HEK293 (cell line): ENCODE measurements around the gene PLXNA2.

Experiments
- BCL11A ChIP-seq: fragments of 450-650 bp; formaldehyde crosslinking; IDR thresholded peaks from 2 replicates; pipeline ENCODE4 v1.5.1; 2016; ENCODE audit warnings: low read depth, missing biosample characterization, missing genetic modification characterization
- FEZF1 ChIP-seq: fragments of 450-650 bp; formaldehyde crosslinking; IDR thresholded peaks from 2 replicates; pipeline ENCODE4 v1.5.1; 2016; ENCODE audit warnings: missing biosample characterization, missing genetic modification characterization
- HOXA7 ChIP-seq: sonication (generic); formaldehyde crosslinking; IDR thresholded peaks from 2 replicates; pipeline ENCODE4 v1.8.1; 2022; ENCODE audit warnings: missing genetic modification reagents, borderline replicate concordance
- KLF16 ChIP-seq: fragments of 450-650 bp; formaldehyde crosslinking; IDR thresholded peaks from 2 replicates; pipeline ENCODE4 v1.5.1; 2017; ENCODE audit warnings: missing biosample characterization, missing genetic modification characterization
- SP3 ChIP-seq: fragments of 450-650 bp; formaldehyde crosslinking; IDR thresholded peaks from 2 replicates; pipeline ENCODE4 v1.5.1; 2016; ENCODE audit warnings: missing biosample characterization, missing genetic modification characterization
- WT1 ChIP-seq: fragments of 450-650 bp; formaldehyde crosslinking; IDR thresholded peaks from 2 replicates; pipeline ENCODE4 v1.5.1; 2016; ENCODE audit warnings: missing biosample characterization, missing genetic modification characterization
- ZBTB20 ChIP-seq: fragments of 450-650 bp; formaldehyde crosslinking; IDR thresholded peaks from 2 replicates; pipeline ENCODE4 v1.5.1; 2016; ENCODE audit warnings: missing biosample characterization, missing genetic modification characterization
- ZBTB8A ChIP-seq: fragments of 450-650 bp; formaldehyde crosslinking; IDR thresholded peaks from 2 replicates; pipeline ENCODE4 v1.5.1; 2016; ENCODE audit warnings: missing biosample characterization, missing genetic modification characterization
- ZNF121 ChIP-seq: fragments of 450-650 bp; formaldehyde crosslinking; IDR thresholded peaks from 2 replicates; pipeline ENCODE4 v1.5.1; 2016; ENCODE audit warnings: missing biosample characterization, missing genetic modification characterization
- ZNF169 ChIP-seq: fragments of 450-650 bp; formaldehyde crosslinking; IDR thresholded peaks from 2 replicates; pipeline ENCODE4 v1.5.1; 2016; ENCODE audit warnings: missing biosample characterization, missing genetic modification characterization
- ZNF2 ChIP-seq: fragments of 450-650 bp; formaldehyde crosslinking; IDR thresholded peaks from 2 replicates; pipeline ENCODE4 v1.5.1; 2016; ENCODE audit warnings: missing biosample characterization, missing genetic modification characterization
- ZNF239 ChIP-seq: fragments of 450-650 bp; formaldehyde crosslinking; IDR thresholded peaks from 2 replicates; pipeline ENCODE4 v1.5.1; 2016; ENCODE audit warnings: missing biosample characterization, missing genetic modification characterization
- ZNF324 ChIP-seq: fragments of 450-650 bp; formaldehyde crosslinking; IDR thresholded peaks from 2 replicates; pipeline ENCODE4 v1.5.1; 2016; ENCODE audit warnings: missing biosample characterization, missing genetic modification characterization
- ZNF426 ChIP-seq: fragments of 450-650 bp; formaldehyde crosslinking; IDR thresholded peaks from 2 replicates; pipeline ENCODE4 v1.5.1; 2017; ENCODE audit warnings: missing biosample characterization, missing genetic modification characterization, mild to moderate bottlenecking, inconsistent platforms, moderate library complexity
- ZNF544 ChIP-seq: fragments of 450-650 bp; formaldehyde crosslinking; IDR thresholded peaks from 2 replicates; pipeline ENCODE4 v1.5.0; 2017; ENCODE audit warnings: missing biosample characterization, missing genetic modification characterization
- ZNF654 ChIP-seq: fragments of 450-650 bp; formaldehyde crosslinking; IDR thresholded peaks from 2 replicates; pipeline ENCODE4 v1.5.1; 2016; ENCODE audit warnings: low read depth, missing biosample characterization, missing genetic modification characterization
- ZNF660 ChIP-seq: fragments of 450-650 bp; IDR thresholded peaks from 2 replicates; pipeline ENCODE4 v1.5.1; 2018; ENCODE audit warnings: missing biosample characterization, mild to moderate bottlenecking, missing genetic modification characterization
- ZNF664 ChIP-seq: fragments of 450-650 bp; formaldehyde crosslinking; IDR thresholded peaks from 2 replicates; pipeline ENCODE4 v1.5.1; 2016; ENCODE audit warnings: missing biosample characterization, missing genetic modification characterization
- ZNF677 ChIP-seq: fragments of 450-650 bp; IDR thresholded peaks from 2 replicates; pipeline ENCODE4 v1.5.0; 2018; ENCODE audit warnings: missing biosample characterization, mild to moderate bottlenecking, missing genetic modification characterization, moderate library complexity
- ZNF768 ChIP-seq: fragments of 450-650 bp; formaldehyde crosslinking; IDR thresholded peaks from 2 replicates; pipeline ENCODE4 v1.5.1; 2018; ENCODE audit warnings: missing biosample characterization, mild to moderate bottlenecking, missing genetic modification characterization
- ZNF785 ChIP-seq: fragments of 450-650 bp; formaldehyde crosslinking; IDR thresholded peaks from 2 replicates; pipeline ENCODE4 v1.5.1; 2016; ENCODE audit warnings: missing biosample characterization, missing genetic modification characterization
- ZNF791 ChIP-seq: fragments of 450-650 bp; formaldehyde crosslinking; IDR thresholded peaks from 2 replicates; pipeline ENCODE4 v1.5.1; 2016; ENCODE audit warnings: missing biosample characterization, missing genetic modification characterization
- ZNF830 ChIP-seq: fragments of 450-650 bp; IDR thresholded peaks from 2 replicates; pipeline ENCODE4 v1.5.0; 2018; ENCODE audit warnings: missing biosample characterization, missing genetic modification characterization, low read depth, mild to moderate bottlenecking, moderate library complexity
- TF ChIP-seq, protein P1 (sequence below): fragments of 450-650 bp; formaldehyde crosslinking; conservative IDR thresholded peaks from 2 replicates; pipeline ENCODE4 v1.5.1; 2016; ENCODE audit warnings: low read depth, missing biosample characterization, missing genetic modification characterization
- TF ChIP-seq, protein P2 (sequence below): fragments of 450-650 bp; formaldehyde crosslinking; IDR thresholded peaks from 2 replicates; pipeline ENCODE4 v1.5.1; 2016; ENCODE audit warnings: missing biosample characterization, missing genetic modification characterization
- TF ChIP-seq, protein P3 (sequence below): fragments of 450-650 bp; formaldehyde crosslinking; IDR thresholded peaks from 2 replicates; pipeline ENCODE4 v1.5.1; 2016; ENCODE audit warnings: missing biosample characterization, missing genetic modification characterization
- TF ChIP-seq, protein P4 (sequence below): fragments of 450-650 bp; formaldehyde crosslinking; IDR thresholded peaks from 2 replicates; pipeline ENCODE4 v1.5.1; 2016; ENCODE audit warnings: missing biosample characterization, missing genetic modification characterization, borderline replicate concordance
- TF ChIP-seq, protein P5 (sequence below): fragments of 450-650 bp; formaldehyde crosslinking; IDR thresholded peaks from 2 replicates; pipeline ENCODE4 v1.5.1; 2016; ENCODE audit warnings: missing biosample characterization, missing genetic modification characterization

The PLXNA2 gene

DNA sequence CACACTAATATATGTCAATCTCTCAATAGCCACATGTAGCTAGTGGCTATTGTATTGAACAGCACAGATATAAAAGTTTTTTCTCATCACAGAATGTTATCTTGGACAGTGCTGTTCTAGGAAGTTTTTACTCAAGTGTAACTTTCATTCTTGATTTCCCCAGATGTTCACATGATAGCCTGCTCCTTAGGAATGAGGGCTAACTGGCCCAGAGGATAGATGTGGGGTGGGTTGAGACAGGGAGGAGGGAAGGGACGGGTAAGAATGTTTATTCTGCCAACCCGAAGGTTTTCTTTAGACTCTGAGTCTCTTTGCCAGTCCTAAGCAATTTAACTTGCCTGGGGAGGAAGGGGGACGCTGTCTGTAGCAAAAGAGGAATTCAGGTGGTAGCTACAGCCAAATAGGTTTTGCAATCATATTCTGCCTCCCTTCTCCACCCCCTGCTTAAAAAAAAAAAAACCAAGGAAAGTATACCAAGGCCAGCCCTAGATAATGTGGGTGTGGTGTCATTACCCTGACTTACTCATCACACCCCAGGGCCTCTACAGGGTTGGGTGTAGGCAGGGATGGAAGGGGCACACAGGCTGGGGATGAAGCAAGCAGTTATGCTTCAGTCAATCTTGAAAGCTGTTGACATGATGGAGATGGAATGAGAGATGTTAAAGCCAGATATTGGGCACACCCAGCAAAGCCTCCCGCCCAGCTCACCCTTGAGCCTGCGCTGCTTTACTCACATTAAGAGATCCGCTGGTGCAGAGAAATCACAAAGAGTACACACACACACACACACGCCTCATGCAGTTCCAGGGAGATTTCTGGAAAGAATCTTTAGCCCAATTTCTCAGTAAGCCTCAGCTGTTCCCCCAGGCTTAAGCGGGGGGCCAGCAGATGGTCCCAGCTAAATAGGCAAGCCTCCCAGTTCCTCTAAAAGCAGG lies 59.9 kb downstream of the PLXNA2 start (continued):
- TF ChIP-seq, protein P1, sequence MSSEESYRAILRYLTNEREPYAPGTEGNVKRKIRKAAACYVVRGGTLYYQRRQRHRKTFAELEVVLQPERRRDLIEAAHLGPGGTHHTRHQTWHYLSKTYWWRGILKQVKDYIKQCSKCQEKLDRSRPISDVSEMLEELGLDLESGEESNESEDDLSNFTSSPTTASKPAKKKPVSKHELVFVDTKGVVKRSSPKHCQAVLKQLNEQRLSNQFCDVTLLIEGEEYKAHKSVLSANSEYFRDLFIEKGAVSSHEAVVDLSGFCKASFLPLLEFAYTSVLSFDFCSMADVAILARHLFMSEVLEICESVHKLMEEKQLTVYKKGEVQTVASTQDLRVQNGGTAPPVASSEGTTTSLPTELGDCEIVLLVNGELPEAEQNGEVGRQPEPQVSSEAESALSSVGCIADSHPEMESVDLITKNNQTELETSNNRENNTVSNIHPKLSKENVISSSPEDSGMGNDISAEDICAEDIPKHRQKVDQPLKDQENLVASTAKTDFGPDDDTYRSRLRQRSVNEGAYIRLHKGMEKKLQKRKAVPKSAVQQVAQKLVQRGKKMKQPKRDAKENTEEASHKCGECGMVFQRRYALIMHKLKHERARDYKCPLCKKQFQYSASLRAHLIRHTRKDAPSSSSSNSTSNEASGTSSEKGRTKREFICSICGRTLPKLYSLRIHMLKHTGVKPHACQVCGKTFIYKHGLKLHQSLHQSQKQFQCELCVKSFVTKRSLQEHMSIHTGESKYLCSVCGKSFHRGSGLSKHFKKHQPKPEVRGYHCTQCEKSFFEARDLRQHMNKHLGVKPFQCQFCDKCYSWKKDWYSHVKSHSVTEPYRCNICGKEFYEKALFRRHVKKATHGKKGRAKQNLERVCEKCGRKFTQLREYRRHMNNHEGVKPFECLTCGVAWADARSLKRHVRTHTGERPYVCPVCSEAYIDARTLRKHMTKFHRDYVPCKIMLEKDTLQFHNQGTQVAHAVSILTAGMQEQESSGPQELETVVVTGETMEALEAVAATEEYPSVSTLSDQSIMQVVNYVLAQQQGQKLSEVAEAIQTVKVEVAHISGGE (tag by site-specific recombination) = no peak
- TF ChIP-seq ZNF830 (no peak), ZNF791 (no peak), ZBTB20 (peak; percentile 50; the same call in 1 of the 2 replicates), ZNF677 (tag by site-specific recombination) (no peak), ZNF544 (tag by site-specific recombination) (no peak), ZNF121 (tag by site-specific recombination) (no peak), KLF16 (peak; percentile 95), ZNF660 (tag by site-specific recombination) (peak; percentile 81), ZNF768 (tag by site-specific recombination) (no peak), WT1 (peak; percentile 97), ZNF169 (no peak), ZBTB8A (tag by site-specific recombination) (peak; percentile 68), FEZF1 (tag by site-specific recombination) (peak; percentile 65), SP3 (tag by site-specific recombination) (peak; percentile 50), HOXA7 (CRISPR knock-in tag) (no peak), BCL11A (tag by site-specific recombination) (no peak), ZNF324 (tag by site-specific recombination) (peak; percentile 73; the same call in 1 of the 2 replicates), ZNF2 (tag by site-specific recombination) (peak; percentile 63; the same call in 1 of the 2 replicates), ZNF785 (tag by site-specific recombination) (no peak), ZNF654 (tag by site-specific recombination) (peak; percentile 22; the same call in 1 of the 2 replicates), ZNF426 (tag by site-specific recombination) (no peak), ZNF664 (no peak), ZNF239 (no peak)
- TF ChIP-seq, protein P2, sequence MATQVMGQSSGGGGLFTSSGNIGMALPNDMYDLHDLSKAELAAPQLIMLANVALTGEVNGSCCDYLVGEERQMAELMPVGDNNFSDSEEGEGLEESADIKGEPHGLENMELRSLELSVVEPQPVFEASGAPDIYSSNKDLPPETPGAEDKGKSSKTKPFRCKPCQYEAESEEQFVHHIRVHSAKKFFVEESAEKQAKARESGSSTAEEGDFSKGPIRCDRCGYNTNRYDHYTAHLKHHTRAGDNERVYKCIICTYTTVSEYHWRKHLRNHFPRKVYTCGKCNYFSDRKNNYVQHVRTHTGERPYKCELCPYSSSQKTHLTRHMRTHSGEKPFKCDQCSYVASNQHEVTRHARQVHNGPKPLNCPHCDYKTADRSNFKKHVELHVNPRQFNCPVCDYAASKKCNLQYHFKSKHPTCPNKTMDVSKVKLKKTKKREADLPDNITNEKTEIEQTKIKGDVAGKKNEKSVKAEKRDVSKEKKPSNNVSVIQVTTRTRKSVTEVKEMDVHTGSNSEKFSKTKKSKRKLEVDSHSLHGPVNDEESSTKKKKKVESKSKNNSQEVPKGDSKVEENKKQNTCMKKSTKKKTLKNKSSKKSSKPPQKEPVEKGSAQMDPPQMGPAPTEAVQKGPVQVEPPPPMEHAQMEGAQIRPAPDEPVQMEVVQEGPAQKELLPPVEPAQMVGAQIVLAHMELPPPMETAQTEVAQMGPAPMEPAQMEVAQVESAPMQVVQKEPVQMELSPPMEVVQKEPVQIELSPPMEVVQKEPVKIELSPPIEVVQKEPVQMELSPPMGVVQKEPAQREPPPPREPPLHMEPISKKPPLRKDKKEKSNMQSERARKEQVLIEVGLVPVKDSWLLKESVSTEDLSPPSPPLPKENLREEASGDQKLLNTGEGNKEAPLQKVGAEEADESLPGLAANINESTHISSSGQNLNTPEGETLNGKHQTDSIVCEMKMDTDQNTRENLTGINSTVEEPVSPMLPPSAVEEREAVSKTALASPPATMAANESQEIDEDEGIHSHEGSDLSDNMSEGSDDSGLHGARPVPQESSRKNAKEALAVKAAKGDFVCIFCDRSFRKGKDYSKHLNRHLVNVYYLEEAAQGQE = no peak
- TF ChIP-seq, protein P3, sequence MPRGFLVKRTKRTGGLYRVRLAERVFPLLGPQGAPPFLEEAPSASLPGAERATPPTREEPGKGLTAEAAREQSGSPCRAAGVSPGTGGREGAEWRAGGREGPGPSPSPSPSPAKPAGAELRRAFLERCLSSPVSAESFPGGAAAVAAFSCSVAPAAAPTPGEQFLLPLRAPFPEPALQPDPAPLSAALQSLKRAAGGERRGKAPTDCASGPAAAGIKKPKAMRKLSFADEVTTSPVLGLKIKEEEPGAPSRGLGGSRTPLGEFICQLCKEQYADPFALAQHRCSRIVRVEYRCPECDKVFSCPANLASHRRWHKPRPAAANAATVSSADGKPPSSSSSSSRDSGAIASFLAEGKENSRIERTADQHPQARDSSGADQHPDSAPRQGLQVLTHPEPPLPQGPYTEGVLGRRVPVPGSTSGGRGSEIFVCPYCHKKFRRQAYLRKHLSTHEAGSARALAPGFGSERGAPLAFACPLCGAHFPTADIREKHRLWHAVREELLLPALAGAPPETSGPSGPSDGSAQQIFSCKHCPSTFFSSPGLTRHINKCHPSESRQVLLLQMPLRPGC = peak; percentile 91
- TF ChIP-seq, protein P4, sequence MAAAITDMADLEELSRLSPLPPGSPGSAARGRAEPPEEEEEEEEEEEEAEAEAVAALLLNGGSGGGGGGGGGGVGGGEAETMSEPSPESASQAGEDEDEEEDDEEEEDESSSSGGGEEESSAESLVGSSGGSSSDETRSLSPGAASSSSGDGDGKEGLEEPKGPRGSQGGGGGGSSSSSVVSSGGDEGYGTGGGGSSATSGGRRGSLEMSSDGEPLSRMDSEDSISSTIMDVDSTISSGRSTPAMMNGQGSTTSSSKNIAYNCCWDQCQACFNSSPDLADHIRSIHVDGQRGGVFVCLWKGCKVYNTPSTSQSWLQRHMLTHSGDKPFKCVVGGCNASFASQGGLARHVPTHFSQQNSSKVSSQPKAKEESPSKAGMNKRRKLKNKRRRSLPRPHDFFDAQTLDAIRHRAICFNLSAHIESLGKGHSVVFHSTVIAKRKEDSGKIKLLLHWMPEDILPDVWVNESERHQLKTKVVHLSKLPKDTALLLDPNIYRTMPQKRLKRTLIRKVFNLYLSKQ (tag by site-specific recombination) = no peak
- TF ChIP-seq, protein P5, sequence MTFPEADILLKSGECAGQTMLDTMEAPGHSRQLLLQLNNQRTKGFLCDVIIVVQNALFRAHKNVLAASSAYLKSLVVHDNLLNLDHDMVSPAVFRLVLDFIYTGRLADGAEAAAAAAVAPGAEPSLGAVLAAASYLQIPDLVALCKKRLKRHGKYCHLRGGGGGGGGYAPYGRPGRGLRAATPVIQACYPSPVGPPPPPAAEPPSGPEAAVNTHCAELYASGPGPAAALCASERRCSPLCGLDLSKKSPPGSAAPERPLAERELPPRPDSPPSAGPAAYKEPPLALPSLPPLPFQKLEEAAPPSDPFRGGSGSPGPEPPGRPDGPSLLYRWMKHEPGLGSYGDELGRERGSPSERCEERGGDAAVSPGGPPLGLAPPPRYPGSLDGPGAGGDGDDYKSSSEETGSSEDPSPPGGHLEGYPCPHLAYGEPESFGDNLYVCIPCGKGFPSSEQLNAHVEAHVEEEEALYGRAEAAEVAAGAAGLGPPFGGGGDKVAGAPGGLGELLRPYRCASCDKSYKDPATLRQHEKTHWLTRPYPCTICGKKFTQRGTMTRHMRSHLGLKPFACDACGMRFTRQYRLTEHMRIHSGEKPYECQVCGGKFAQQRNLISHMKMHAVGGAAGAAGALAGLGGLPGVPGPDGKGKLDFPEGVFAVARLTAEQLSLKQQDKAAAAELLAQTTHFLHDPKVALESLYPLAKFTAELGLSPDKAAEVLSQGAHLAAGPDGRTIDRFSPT (tag by site-specific recombination) = no peak
